GM18873 (cell line): ENCODE results near the gene ABCA7.

ENCODE experiments used
- ATAC-seq: cut with Tn5 transposase; IDR thresholded peaks from one replicate; pipeline ENCODE4 v1.9.1; 2021; ENCODE audit warnings: mild to moderate bottlenecking, moderate library complexity, moderate number of reproducible peaks; ENCODE audit not compliant: unreplicated experiment, low FRiP score

The ABCA7 gene

DNA sequence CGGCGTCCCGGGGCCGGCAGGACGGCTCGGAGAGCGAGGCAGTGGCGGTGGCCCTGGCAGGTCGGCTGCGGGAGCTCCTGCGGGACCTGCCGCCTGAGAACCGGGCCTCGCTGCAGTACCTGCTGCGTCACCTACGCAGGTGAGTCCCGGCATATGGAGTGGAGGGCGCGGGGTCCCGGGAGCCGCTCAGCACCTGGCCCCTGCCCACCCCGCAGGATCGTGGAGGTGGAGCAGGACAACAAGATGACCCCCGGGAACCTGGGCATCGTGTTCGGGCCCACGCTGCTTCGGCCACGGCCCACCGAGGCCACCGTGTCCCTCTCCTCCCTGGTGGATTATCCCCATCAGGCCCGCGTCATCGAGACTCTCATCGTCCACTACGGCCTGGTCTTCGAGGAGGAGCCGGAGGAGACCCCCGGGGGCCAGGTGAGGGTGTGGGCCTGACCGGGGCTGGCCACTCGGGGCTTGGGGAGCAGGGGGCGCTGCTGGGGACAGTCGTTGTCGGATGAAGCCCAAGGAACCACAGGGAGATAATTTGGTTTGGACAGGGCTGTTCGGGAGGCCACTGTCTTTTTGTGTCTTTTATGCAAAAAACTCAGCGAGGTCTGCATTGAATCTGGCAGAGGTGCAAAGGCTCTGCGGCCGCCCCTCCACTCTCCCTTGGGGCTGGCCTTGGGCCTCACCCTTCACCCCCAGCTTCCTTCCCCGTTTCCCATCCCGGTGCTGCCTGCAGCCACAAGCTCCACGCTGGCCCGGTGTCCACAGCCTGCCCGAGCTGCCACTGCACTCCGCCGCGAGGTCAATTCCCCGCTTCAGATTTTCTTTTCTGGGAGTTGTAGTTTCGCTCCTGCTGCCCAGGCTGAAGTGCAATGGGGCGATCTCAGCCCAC is 43.3 kb downstream of the ABCA7 start:
- ATAC-seq: no peak

DNA sequence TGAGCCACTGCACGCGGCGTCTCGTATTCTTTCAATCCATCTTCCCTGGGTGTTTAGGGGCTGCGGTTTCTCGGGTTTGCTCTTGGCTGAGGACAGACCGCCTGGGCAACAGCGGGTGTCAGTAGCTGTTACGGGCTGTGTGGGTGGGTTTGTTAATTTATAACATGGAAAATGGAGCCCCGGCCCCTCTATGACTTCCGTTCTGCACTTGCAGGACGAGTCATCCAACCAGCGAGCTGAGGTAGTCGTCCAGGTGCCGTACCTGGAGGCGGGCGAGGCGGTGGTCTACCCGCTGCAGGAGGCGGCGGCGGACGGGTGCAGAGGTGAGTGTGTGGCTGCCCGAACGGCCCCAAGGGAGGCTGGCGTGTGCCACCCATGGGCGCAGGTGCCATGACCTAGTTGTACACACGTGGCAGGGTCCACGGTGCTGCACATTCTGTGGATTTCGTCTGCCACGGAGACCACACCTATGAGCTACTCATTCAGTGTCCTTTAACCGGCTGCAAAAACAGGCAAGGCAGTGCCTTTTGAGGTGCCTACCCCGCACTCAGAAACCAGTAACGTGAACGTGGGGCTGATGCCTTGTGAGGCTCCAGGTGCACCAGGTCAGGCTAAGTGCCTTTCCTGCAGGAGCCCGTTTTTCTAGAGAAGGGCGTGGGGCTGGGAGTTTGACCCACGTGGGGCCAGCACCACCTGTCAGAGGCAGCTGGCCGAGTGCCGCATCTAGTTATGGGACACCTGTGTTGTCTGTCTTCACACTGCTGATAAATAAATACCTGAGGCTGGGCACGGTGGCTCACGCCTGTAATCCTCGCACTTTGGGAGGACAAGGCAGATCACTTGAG is 44.3 kb downstream of the ABCA7 start:
- ATAC-seq: no peak

DNA sequence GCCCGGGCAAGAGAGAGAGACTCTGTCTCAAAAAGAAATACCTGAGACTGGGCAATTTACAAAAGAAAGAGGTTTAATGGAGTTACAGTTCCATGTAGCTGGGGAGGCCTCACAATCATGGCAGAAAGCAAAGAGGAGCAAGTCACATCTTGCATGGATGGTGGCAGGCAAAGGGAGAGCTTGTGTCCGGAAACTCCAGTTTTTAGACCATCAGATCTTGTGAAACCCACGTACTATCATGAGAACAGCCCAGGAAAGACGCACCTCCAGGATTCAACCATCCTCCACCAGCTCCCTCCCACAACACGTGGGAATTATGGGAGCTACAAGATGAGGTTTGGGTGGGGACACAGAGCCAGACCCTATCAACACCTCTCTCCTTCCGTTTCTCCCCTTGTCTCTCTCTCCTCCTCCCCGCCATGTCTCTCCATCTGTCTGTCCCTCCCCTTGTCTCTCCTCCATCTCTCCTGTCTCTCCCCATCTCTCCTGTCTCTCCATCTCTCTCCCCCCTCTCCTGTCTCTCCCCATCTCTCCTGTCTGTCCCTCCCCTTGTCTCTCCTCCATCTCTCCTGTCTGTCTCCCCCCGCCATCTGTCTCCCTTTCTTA is 45.2 kb downstream of the ABCA7 start:
- no peak for ATAC-seq

DNA sequence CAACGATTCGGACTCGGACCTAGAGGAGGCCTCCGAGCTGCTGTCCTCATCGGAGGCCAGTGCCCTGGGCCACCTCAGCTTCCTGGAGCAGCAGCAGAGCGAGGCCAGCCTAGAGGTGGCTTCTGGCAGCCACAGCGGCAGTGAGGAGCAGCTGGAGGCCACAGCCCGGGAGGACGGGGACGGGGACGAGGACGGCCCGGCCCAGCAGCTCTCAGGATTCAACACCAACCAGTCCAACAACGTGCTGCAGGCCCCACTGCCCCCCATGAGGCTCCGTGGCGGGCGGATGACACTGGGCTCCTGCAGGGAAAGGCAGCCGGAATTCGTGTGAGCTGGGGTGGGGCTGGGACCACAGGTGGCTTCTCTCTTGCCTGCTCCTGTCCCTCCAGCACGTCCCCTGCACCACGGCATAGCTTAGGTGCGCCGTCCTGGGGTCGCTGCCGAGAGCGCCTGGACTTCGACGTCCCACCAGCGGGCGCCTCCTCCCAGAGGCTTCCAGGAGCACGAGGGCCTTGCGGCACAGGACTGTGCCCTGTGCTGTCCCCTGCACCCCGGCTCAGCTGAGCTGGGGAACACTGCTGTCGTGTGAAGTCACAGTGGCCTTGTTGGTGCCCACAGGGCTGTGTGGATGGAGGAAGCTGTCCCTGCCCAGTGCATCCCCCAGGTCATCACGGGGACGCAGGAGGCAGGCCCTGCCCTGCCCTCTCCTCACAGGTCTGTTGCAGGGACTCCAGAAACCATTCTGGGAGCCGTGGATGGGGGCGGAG is 46.0 kb downstream of the ABCA7 start:
- no peak for ATAC-seq

DNA sequence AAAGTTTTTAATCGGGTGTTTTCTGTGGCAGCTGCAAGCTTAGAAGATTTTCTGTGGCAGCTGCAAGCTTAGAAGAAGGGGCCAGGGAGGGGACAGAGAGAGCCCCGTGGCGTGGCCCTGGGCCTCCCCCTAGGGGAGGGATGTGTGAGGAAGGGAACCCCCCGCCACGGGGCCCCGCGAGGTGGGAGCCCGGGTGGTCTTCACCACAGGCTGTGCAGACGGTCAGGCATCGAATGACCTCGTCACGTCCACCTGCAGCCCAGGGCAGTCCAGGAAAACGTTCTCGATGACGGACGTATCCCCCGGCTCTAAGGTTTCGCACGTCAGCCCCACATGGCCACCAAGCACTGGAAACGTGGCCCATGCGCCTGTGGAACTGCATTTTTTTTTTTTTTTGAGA is 46.7 kb downstream of the ABCA7 start:
- ATAC-seq: no peak

DNA sequence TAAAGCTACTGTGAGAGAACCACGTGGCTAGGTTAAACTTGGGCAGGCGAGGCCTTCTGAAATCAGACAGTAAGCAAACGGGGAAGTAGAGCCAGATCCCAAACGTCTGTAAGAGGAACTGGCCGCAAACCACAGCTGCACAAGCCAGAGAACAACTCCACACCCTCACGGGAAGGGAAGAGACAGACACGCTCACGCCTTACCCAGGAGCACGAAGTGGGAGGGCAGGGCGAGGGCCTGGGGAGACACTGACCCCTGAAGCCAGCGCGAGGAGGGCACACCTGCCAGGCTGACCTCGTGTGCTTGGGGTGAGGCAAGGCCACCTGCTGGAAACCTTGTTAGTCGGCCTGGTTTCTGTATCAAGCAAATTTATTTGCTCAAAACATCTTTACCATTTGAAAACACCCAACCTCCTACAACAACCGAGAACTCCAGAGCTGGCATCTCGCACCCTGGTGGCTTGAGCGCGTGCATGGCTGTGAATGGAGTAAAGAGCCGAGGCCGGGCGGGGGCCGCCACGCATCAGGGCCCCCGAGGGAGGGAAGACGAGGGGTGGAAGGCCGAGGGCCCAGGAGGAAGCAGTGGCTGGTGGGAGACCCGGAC is 48.0 kb downstream of the ABCA7 start:
- no peak for ATAC-seq

DNA sequence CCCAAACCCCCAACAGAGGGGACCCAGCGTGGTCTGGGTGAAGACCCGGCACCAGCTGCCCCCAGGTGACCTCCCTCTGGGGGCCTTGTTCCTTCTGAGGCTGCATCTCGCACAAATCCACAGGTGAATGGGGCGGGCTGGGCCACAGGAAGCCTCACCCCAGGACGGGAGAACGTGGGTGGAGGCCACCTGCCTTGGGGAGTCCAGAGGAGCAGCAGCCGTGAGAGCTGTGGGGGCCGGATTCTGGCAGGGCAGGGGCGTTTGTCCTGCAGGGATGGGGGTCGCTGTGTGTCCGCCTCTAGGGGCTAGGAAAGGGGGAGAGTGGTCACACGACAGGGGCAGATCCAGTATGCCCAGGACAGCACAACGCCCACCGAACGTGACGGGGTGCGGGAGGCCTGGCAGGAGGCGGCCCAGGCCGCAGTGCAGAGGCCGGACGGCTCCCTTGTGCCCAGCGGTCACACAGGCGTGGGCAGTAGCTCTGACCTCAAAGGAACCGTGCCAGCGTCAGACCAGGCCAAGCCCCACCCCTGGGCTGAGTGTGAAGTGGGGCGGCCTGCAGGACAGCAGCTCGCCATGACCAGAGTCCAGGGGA is 48.6 kb downstream of the ABCA7 start:
- no peak for ATAC-seq

DNA sequence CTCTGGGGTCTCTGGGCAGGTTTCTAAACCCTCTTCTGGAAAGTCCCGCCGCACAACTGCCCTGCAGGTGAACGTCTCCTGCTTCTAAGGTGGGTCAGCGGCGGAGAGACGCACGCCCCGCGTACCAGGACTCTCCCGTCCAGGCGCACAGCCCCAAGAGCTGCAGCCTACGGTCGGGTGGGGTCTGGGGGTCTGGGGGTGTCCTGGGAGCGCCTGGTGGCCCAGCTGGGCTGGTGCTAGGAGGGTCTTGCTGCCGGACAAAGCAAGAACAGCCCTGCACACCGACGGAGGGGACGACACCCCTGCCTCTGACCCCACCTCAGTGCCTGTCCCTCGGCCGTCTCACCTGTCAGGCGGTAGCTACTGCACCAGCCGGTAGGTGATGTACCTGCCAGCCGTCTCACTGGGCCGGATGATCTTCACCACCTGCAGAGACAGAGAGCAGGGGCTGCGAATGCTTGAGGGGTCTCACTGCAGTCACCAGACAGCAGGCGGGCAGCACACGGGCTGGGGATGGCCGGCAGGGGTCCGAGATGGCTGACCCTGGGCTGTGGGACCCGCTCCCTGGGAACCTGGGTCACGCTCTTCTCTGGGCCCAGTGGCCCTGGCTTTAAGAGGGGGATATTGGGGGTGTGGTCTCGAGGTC is 49.3 kb downstream of the ABCA7 start:
- no peak for ATAC-seq

DNA sequence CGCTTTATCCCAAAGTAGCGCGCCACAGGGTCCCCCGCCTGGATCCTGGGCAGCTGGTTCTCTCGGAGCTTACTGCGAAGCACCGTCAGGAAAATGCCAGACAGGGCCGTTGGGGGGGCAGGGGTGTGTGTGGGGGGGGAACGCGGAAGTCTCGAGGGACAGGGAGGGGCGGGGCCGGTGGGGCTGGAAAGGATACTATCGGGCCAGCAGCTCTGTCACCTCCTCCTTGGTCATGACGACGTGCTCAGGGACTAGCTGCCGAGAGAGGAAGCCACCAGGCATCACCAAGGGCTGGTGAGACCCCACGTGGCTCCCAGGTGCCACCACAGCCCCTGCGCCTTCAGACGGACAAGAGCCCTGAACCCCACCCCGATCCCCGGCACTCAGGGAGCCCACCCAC is 50.0 kb downstream of the ABCA7 start:
- no peak for ATAC-seq

DNA sequence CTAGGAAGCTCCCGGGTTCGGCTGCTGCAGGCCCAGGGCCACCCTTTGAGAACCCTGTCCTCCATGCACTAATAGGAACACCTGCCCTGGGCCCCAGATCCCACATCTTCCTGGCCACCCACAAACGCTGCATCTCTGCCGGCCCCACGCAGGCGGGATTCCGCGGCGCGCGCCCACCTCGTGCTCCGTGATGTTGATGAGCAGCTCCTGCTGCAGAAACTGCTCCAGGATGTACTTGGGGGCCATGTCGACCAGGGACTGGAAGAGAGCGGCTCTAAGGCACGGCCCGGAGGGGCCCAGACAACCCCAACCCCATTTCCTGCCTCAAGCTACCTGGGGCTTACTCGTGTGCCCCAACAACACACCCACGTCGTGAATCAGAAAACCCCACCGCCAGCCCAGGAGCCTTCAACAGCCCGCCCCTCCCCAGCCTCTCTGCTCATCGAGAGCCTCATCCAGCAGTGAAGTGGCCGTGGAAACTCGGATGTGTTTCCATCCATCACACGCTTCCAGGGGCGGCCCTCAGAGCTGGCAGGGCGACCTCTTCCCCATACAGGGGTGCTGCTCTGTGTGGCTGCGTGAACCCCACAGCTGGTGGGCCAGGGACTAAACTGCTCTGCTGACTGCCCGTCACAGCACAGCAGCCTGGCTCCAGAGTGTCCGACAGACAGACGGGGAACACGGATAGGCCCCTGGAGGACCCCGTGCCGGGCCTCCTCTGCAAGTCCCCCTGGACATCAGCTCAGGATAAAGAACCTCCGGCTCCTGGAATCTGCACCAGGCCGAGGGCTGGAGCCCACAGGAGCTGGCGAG is 51.0 kb downstream of the ABCA7 start:
- ATAC-seq: no peak

DNA sequence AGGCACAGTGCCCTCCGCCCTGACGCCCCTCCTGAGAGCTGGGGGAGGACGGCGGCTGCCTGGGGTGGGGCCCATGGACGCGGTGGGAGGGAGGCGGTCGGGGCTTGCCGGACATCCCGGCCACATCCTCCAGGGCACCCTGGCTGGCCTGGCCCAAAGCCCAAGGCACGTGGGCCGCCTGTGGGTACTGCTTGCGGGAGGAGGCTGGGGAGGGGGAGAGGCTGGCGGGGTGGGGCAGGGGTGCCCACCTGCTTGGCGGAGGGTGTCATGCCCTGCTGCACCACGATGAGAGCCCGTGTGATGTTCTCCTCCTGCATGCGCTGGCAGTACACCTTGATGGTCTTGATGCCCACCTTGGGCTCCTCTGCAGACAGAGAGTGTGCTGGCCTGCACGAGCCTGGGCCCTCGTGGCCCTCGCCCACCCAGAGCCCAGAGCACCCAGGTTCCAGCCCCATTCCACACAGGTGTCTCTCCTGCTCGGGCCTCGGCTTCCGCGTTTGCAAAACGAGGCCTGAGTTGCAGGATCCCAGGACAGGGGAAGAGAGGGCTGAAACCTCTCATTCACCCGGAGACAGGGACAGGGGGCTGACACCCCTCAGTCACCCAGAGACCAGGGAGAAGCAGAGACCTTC is 51.8 kb downstream of the ABCA7 start:
- ATAC-seq: no peak

DNA sequence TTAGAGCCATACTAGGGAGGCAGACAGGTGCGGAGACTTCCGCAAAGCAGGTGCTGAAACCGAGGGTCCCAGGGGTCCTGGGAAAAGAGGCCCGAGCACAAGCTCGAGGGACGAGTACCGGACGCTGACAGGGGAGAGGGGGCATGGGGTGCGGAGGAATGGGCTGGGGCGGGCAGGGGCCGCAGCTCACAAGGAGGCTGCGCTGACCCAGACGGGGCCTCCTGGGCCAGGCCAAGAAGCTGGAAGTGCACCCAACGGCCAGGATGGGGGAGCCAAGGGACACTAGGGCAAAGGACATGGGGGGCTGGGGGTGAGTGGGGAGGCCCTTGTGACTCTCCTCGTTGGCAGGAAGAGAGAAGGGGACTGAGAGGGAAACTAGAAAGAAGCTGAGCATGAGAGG is 53.4 kb downstream of the ABCA7 start:
- no peak for ATAC-seq

DNA sequence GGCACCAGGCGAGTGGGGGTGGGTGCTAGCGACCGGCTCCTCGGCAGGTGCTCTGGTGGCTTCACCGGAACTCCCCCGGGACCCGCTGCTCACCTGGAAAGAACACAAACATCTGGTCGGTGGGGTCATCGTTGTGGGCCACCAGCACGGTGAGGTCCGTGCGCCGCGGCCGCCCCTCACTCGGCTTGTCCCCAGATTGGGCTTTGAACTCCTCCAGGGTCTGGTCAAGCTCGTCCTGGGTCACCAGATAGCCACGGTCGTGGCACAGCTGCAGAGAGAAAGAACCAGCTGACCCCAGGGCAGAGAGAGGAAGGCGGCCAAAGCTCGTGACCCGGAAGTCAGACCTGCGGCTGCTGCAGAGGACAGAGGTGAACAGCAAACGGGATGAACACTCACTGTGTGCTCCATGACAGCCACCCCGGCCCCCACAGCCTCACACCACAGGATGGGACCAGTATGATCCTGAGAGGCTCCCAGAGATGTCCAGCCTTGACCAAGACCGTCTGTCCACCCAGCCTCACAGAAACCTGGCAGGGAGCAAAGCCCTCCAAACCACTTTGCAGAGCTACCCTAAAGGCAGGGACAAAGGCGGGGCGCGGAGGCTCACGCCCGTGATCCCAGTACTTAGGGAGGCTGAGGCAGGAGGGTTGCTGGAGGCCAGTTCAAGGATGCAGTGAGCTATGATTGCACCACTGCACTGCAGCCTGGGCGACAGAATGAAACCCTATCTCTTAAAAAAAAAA is 54.1 kb downstream of the ABCA7 start:
- no peak for ATAC-seq

DNA sequence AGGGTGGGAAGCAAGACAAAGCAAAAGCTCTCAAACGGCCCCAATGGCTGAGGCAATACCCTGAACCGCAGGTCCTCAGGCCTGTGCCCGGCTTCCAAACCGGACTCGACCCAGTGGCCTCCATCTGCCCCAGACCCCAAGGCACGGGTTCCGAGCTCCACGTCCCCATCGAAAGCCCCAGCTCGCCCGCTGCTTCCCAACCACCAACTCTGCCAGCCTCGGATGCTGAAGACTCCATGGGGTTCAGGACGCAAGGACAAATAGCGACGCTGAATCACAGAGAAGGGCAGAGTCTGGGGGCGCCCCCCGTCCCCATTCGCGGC is 54.7 kb downstream of the ABCA7 start:
- no peak for ATAC-seq

DNA sequence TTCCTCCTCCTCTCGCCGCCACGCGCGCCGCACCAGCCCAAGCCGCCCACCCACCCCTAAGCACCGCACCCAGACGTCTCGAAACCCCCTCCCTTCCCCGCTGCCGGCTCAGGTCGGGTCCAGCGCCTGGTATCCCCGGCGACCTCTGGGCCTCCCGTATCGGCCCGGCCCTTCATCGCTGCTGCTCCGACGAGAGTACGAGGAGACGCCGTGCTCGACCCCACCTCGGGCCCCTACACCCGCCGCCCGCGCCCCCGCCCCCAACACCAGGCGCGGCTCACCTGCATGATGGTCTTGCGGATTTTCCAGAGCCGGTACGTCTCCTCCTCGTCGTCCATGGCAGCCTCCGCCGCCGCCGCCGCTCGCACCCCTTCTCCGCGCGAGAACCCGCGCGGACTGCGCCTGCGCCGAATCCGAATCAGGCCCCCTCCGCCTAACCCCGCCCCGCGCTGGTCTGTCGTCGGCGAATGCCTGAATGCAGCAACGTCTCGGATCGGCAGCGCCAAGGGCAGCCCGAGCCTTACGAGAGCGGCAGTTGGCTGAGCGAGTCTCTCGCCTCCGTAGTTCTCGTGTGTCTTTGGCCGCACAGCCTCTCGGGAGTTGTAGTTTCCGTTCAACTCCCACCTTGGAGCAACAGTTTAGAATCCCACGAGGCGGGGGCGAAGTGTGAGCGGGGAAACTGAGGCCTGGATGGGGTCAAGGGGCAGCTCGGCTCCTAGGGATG is 55.2 kb downstream of the ABCA7 start, which contains the start of gene POLR2E:
Gene POLR2E, minus strand, starts transcription at position 398 of the 724 bp plus-strand sequence. Its CDS starts 60 bp downstream, at position 338.
- peak; percentile 75 for ATAC-seq

DNA sequence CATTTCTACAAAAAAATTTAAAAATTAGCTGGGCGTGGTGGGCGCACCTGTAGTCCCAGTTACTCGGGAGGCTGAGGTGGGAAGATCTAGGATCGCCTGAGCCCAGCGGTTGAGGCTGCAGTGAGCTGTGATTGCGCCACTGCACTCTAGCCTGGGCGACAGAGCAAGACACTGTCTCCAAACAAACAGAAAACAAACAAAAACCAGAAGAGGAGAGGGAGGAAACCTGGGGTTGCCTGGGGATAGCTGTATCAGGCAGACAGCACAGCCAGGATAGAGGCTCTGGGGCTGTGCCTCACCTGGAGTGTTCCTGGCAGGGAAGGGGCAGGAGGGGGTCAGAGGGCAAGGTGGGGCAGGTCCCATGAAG is 57.9 kb downstream of the ABCA7 start:
- no peak for ATAC-seq
